ENCODE measurements around the gene EFHC1.

DNA sequence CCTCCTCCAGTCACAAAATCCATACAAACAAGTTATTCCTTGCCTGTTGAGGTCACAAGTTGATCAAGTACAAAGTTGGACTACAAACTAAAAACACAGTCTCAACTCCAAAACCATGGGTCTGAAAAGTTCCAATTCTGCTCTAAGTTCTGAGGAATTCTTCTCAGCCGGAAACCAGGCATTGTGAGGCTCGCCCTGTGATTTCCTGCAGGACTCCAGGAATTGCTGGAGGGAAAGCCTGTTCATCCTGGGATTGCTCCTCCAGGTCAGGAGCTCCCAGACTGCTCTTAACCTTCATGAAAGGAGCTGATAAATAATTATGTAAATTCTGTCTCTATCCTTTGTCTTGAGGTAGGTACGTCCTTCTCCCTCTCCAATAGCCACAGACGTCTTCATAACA, 148.2 kb downstream of the EFHC1 start:
- TF ChIP-seq, protein P1, sequence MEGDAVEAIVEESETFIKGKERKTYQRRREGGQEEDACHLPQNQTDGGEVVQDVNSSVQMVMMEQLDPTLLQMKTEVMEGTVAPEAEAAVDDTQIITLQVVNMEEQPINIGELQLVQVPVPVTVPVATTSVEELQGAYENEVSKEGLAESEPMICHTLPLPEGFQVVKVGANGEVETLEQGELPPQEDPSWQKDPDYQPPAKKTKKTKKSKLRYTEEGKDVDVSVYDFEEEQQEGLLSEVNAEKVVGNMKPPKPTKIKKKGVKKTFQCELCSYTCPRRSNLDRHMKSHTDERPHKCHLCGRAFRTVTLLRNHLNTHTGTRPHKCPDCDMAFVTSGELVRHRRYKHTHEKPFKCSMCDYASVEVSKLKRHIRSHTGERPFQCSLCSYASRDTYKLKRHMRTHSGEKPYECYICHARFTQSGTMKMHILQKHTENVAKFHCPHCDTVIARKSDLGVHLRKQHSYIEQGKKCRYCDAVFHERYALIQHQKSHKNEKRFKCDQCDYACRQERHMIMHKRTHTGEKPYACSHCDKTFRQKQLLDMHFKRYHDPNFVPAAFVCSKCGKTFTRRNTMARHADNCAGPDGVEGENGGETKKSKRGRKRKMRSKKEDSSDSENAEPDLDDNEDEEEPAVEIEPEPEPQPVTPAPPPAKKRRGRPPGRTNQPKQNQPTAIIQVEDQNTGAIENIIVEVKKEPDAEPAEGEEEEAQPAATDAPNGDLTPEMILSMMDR (conservative IDR thresholded peaks at IDR 0.05; ENCODE audit: low read depth in 2 of 2): no peak
- TF ChIP-seq POLR2AphosphoS5 (IDR thresholded peaks at IDR 0.05; ENCODE audit: low read depth) (no peak), CREB1 (CRISPR knock-in tag; IDR thresholded peaks at IDR 0.05; ENCODE audit: low read depth) (no peak), JUNB (IDR thresholded peaks at IDR 0.05; ENCODE audit: unreplicated experiment) (no peak)
- TF ChIP-seq, protein P2, sequence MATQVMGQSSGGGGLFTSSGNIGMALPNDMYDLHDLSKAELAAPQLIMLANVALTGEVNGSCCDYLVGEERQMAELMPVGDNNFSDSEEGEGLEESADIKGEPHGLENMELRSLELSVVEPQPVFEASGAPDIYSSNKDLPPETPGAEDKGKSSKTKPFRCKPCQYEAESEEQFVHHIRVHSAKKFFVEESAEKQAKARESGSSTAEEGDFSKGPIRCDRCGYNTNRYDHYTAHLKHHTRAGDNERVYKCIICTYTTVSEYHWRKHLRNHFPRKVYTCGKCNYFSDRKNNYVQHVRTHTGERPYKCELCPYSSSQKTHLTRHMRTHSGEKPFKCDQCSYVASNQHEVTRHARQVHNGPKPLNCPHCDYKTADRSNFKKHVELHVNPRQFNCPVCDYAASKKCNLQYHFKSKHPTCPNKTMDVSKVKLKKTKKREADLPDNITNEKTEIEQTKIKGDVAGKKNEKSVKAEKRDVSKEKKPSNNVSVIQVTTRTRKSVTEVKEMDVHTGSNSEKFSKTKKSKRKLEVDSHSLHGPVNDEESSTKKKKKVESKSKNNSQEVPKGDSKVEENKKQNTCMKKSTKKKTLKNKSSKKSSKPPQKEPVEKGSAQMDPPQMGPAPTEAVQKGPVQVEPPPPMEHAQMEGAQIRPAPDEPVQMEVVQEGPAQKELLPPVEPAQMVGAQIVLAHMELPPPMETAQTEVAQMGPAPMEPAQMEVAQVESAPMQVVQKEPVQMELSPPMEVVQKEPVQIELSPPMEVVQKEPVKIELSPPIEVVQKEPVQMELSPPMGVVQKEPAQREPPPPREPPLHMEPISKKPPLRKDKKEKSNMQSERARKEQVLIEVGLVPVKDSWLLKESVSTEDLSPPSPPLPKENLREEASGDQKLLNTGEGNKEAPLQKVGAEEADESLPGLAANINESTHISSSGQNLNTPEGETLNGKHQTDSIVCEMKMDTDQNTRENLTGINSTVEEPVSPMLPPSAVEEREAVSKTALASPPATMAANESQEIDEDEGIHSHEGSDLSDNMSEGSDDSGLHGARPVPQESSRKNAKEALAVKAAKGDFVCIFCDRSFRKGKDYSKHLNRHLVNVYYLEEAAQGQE (IDR thresholded peaks at IDR 0.05; ENCODE audit: unreplicated experiment): no peak

All from GM23338 (cell line).